8988T (cell line): ENCODE data around the gene TGFA.

ENCODE experiments used
- DNase-seq: peaks from one replicate; pipeline ENCODE4 v3.0.0; 2011

Gene TGFA

GRCh38 chr2:70403267-70404053, 150.2 kb downstream of the TGFA start:
- no peak for DNase-seq

- no peak for DNase-seq
Observed at GRCh38 chr2:70400539-70400938, 153.1 kb downstream of the TGFA start.

- no peak for DNase-seq
Observed at GRCh38 chr2:70399046-70399445, 154.6 kb downstream of the TGFA start.
